ENCODE results near the gene SLC11A1. TPM values are rescaled to one million over a fixed set of nuclear protein-coding genes. Genes with fewer than 3 reads are reported as not detected.

The SLC11A1 gene
- total RNA-seq, 1 donor from 2014 or later: 302 TPM

DNA sequence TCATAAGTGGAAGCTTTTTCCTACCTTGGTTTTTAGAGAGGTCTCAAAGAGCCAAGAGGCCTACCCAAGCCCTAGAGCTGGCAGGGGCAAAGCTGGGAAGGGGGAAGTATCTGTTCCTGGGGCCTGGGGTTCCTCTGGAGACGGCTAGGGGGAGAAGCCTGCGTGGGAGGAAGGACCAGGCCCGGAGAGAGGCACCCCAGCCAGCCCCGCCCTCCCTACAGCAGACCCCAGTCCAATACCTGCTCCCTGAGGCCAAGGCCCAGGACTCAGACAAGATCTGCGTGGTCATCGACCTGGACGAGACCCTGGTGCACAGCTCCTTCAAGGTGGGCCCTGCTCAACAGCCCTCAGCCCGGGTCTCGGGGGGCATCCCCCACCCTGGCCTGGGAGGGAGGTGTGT lies 19.8 kb downstream of the SLC11A1 start:
- intact Hi-C loops (cut with DNase I): no loop called here
- peaks cover 41% of the 10 kb centered on the region for H3K36me3 ChIP-seq
- no peaks in the 10 kb centered on the region for H3K27me3 ChIP-seq
- ATAC-seq (no peak), DNase-seq (peak; percentile 68)
- TF ChIP-seq CTCF (IDR thresholded peaks at IDR 0.05): no peak
- peak overlapping the region; percentile 100 for H3K27ac ChIP-seq
- H3K4me1 ChIP-seq: peaks cover 41% of the 10 kb centered on the region
- peak overlapping the region; percentile 79 for H3K4me3 ChIP-seq
- H3K9me3 ChIP-seq: no peaks in the 10 kb centered on the region

DNA sequence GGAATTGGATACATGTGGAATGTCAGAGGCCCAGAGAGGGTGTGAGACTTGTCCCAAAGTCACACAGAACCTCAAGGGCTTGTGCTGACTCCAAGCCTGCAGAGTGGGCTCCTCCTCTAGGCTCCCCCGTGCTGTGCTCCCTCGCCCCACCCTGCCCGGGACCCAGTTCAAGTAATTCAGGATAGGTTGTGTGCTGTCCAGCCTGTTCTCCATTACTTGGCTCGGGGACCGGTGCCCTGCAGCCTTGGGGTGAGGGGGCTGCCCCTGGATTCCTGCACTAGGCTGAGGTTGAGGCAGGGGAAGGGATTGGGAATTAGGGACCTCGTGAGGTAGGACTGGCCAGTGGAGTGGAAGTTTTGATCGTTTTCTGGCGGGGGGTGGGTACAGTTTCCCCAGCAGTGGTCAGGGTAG lies 20.4 kb downstream of the SLC11A1 start:
- no peaks in the 10 kb centered on the region for H3K9me3 ChIP-seq
- no peak for TF ChIP-seq CTCF (IDR thresholded peaks at IDR 0.05)
- H3K4me1 ChIP-seq: peaks cover 41% of the 10 kb centered on the region
- ATAC-seq (no peak), DNase-seq (no peak)
- H3K36me3 ChIP-seq: peaks cover 41% of the 10 kb centered on the region
- intact Hi-C loops (cut with DNase I): no loop called here
- H3K4me3 ChIP-seq: peak overlapping the region; percentile 79
- peak overlapping the region; percentile 100 for H3K27ac ChIP-seq
- no peaks in the 10 kb centered on the region for H3K27me3 ChIP-seq

DNA sequence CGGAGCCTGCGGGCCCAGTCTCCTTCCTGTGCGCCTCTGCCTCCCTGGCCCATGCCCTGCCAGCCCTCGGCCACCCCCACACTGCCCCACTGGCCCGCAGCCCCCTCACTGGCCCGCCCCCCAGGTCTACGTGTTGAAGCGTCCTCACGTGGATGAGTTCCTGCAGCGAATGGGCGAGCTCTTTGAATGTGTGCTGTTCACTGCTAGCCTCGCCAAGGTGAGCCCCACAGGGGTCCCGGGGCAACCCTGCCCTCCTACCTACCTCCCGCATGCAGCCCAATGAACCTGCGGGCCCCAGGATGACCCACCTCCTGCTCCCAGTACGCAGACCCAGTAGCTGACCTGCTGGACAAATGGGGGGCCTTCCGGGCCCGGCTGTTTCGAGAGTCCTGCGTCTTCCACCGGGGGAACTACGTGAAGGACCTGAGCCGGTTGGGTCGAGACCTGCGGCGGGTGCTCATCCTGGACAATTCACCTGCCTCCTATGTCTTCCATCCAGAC lies 20.9 kb downstream of the SLC11A1 start:
- no peak for TF ChIP-seq CTCF (IDR thresholded peaks at IDR 0.05)
- H3K27ac ChIP-seq: no peak overlapping the region
- ATAC-seq (no peak), DNase-seq (peak; percentile 66)
- H3K36me3 ChIP-seq: peaks cover 41% of the 10 kb centered on the region
- H3K27me3 ChIP-seq: no peaks in the 10 kb centered on the region
- peaks cover 44% of the 10 kb centered on the region for H3K4me1 ChIP-seq
- H3K9me3 ChIP-seq: no peaks in the 10 kb centered on the region
- intact Hi-C loops (cut with DNase I): no loop called here
- no peak overlapping the region for H3K4me3 ChIP-seq

GRCh38 chr2:218403810-218404209 lies 21.7 kb downstream of the SLC11A1 start:
- Histone ChIP-seq H3K4me1 (peaks cover 44% of the 10 kb centered on the region), H3K27ac (no peak overlapping the region)
- intact Hi-C loops (cut with DNase I): no loop called here

DNA sequence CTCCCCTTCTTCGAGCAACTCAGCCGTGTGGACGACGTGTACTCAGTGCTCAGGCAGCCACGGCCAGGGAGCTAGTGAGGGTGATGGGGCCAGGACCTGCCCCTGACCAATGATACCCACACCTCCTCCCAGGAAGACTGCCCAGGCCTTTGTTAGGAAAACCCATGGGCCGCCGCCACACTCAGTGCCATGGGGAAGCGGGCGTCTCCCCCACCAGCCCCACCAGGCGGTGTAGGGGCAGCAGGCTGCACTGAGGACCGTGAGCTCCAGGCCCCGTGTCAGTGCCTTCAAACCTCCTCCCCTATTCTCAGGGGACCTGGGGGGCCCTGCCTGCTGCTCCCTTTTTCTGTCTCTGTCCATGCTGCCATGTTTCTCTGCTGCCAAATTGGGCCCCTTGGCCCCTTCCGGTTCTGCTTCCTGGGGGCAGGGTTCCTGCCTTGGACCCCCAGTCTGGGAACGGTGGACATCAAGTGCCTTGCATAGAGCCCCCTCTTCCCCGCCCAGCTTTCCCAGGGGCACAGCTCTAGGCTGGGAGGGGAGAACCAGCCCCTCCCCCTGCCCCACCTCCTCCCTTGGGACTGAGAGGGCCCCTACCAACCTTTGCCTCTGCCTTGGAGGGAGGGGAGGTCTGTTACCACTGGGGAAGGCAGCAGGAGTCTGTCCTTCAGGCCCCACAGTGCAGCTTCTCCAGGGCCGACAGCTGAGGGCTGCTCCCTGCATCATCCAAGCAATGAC lies 22.4 kb downstream of the SLC11A1 start:
- Histone ChIP-seq H3K4me1 (peaks cover 44% of the 10 kb centered on the region), H3K4me3 (no peak overlapping the region), H3K27ac (no peak overlapping the region), H3K9me3 (no peaks in the 10 kb centered on the region), H3K27me3 (no peaks in the 10 kb centered on the region), H3K36me3 (peaks cover 41% of the 10 kb centered on the region)
- DNase-seq: no peak
- TF ChIP-seq CTCF (IDR thresholded peaks at IDR 0.05): no peak
- intact Hi-C loops (cut with DNase I): no loop called here
- no peak for ATAC-seq

More at GRCh38 chr2:218403810-218404209, 21.7 kb downstream of the SLC11A1 start:
- DNase-seq: no peak
- peaks cover 41% of the 10 kb centered on the region for H3K36me3 ChIP-seq
- no peaks in the 10 kb centered on the region for H3K9me3 ChIP-seq
- no peaks in the 10 kb centered on the region for H3K27me3 ChIP-seq
- no peak for ATAC-seq
- H3K4me3 ChIP-seq: no peak overlapping the region
- no peak for TF ChIP-seq CTCF (IDR thresholded peaks at IDR 0.05)
